Measurements from ENCODE around the gene ODF2.
"Not testable (repeated sequence)": the region's sequence is repeated elsewhere in the genome, so short reads cannot be mapped to it uniquely, and the experiment has no call there.

- not testable (repeated sequence) for TF ChIP-seq RARB (CRISPR knock-in tag; IDR thresholded peaks at IDR 0.05); ESRRG (CRISPR knock-in tag; IDR thresholded peaks at IDR 0.05); PPARA (CRISPR knock-in tag; IDR thresholded peaks at IDR 0.05; ENCODE audit: borderline replicate concordance); PATZ1 (CRISPR knock-in tag; IDR thresholded peaks at IDR 0.05; ENCODE audit: borderline replicate concordance); CREB5 (CRISPR knock-in tag; IDR thresholded peaks at IDR 0.05; ENCODE audit: low read depth); ZNF565 (CRISPR knock-in tag; conservative IDR thresholded peaks at IDR 0.05; ENCODE audit: low read depth)
Measured at GRCh38 chr9:128422022-128422782, 33.6 kb upstream of the ODF2 start.
